ENCODE measurements around the gene CRIP1.

DNA sequence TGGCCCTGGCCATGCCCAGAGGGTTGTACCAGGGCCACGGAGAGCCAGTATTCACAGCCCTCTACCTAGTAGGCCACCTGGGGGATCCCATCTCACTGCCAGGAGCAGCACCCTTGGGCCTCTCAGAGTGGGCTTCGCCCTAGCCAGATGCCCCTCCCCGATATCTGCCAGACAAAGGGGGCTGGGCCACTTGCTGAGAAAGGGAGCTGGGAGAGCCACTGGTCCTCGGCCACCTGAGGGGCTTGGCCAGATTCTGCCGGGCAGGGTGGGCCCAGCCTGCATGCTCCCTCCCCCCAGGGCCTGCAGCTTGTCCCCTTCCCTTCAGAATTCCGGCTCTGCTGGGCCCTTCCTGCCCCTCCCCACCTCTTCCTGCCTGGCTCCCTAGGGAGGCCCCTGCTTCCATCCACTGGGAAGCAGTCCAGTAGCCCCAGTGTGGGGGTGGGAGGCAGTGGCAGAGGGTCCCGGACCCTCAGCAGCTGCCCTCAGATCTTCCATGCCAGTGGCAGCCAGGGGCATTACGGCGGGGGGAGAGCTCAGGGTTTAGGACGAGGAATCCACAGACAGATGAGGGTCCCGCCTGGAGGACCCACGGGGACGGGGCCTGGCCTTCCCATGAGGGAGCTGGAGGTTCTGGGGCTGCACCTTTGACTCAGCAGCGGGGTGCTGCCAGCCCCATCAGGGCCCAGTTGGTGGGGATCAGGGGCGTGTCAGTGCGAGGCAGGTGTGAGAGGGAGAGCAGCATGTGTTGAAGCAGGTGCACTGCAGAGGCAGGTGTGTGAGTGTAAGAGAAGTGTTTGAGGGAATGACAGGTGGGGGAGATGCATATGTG is 9.6 kb upstream of the CRIP1 start:
- TF ChIP-seq, protein P1, sequence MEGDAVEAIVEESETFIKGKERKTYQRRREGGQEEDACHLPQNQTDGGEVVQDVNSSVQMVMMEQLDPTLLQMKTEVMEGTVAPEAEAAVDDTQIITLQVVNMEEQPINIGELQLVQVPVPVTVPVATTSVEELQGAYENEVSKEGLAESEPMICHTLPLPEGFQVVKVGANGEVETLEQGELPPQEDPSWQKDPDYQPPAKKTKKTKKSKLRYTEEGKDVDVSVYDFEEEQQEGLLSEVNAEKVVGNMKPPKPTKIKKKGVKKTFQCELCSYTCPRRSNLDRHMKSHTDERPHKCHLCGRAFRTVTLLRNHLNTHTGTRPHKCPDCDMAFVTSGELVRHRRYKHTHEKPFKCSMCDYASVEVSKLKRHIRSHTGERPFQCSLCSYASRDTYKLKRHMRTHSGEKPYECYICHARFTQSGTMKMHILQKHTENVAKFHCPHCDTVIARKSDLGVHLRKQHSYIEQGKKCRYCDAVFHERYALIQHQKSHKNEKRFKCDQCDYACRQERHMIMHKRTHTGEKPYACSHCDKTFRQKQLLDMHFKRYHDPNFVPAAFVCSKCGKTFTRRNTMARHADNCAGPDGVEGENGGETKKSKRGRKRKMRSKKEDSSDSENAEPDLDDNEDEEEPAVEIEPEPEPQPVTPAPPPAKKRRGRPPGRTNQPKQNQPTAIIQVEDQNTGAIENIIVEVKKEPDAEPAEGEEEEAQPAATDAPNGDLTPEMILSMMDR (IDR thresholded peaks at IDR 0.05), result no peak
- TF ChIP-seq POLR2A (IDR thresholded peaks at IDR 0.05), result no peak

Measured in sigmoid colon (tissue), 3 donors.